Gastrocnemius medialis (tissue), 4 donors: ENCODE data around the gene MYH7B. TPM values are rescaled to one million over a fixed set of nuclear protein-coding genes. Genes with fewer than 3 reads are reported as not detected.

Source experiments
- ATAC-seq, 2 donors: fragments of 150-250 bp; one replicate each; pipeline ENCODE4 v1.9.1; 2016
- DNase-seq, 2 donors: peaks; one replicate each; pipeline ENCODE4 v3.0.0-alpha.2; 2019
- H3K27ac ChIP-seq, 4 donors: fragments of 200-600 bp; sonication (generic); 1 replicate in 1 of 4; 2 replicates in 3 of 4; pipeline ENCODE4 v1.5.1; 2016 to 2018; ENCODE audit warnings: mild to moderate bottlenecking in 2 of 4, moderate library complexity in 1 of 4
- H3K27me3 ChIP-seq, 3 donors: fragments of 200-600 bp; sonication (generic) in 2 of 3; 1 replicate in 1 of 3; 2 replicates in 2 of 3; pipeline versions ENCODE4 v1.5.1 to v1.6.0; 2016 to 2019; ENCODE audit warnings: mild to moderate bottlenecking in 1 of 3, moderate library complexity in 1 of 3
- H3K36me3 ChIP-seq, 2 donors: fragments of 200-600 bp; sonication (generic) in 1 of 2; one replicate each; pipeline ENCODE4 v1.5.1; 2017 to 2018
- H3K4me1 ChIP-seq, 2 donors: fragments of 200-600 bp; sonication (generic) in 1 of 2; one replicate each; pipeline ENCODE4 v1.5.1; 2016 to 2017; ENCODE audit warnings: mild to moderate bottlenecking in 2 of 2
- H3K4me3 ChIP-seq, 4 donors: fragments of 200-600 bp; sonication (generic) in 3 of 4; 1 replicate in 1 of 4; 2 replicates in 3 of 4; pipeline ENCODE4 v1.5.1; 2016 to 2019; ENCODE audit warnings: mild to moderate bottlenecking in 2 of 4
- H3K9me3 ChIP-seq, 3 donors: fragments of 200-600 bp; sonication (generic) in 2 of 3; 1 replicate in 1 of 3; 2 replicates in 2 of 3; pipeline ENCODE4 v1.5.1; 2016 to 2019
- CTCF ChIP-seq, 5 experiments: fragments of 450-650 bp in 3 of 5; fragments of 200-600 bp in 2 of 5; sonication (generic) in 2 of 5; IDR thresholded peaks in 4 of 5; conservative IDR thresholded peaks in 1 of 5; 1 replicate in 4 of 5; 2 replicates in 1 of 5; pipeline ENCODE4 v1.5.1; 2016 to 2019; ENCODE audit warnings: antibody characterized with exemption in 5 of 5, mild to moderate bottlenecking in 3 of 5, moderate library complexity in 3 of 5
- POLR2A ChIP-seq, 2 donors: fragments of 450-650 bp; IDR thresholded peaks; one replicate each; pipeline ENCODE4 v1.6.1; 2017; ENCODE audit warnings: antibody characterized with exemption in 2 of 2, mild to moderate bottlenecking in 2 of 2, moderate library complexity in 2 of 2
- in situ Hi-C, 4 donors: fragments of 200-750 bp; cut with MboI; loops; one replicate each; pipeline versions ENCODE4 v1.15.0 to v1.8.0; 2017; ENCODE audit warnings: low sequenced_read_pairs in 4 of 4
- intact Hi-C: fragments of 100-400 bp; cut with DNase I; formaldehyde crosslinking; loops from one replicate; pipeline ENCODE4 v1.15.1; 2023; ENCODE audit warnings: low total_unique reads
- total RNA-seq, 4 donors: library from RNA; depleted of rRNA; stranded (reverse); fragments of >200 nt; gene quantifications; one replicate each; pipeline versions ENCODE4 v1.1.0 to v1.2.3, GENCODE V29; 2016

Gene MYH7B
- total RNA-seq = 1 to 10 TPM; 1.6 to 8.5 (median 3.3) TPM

DNA sequence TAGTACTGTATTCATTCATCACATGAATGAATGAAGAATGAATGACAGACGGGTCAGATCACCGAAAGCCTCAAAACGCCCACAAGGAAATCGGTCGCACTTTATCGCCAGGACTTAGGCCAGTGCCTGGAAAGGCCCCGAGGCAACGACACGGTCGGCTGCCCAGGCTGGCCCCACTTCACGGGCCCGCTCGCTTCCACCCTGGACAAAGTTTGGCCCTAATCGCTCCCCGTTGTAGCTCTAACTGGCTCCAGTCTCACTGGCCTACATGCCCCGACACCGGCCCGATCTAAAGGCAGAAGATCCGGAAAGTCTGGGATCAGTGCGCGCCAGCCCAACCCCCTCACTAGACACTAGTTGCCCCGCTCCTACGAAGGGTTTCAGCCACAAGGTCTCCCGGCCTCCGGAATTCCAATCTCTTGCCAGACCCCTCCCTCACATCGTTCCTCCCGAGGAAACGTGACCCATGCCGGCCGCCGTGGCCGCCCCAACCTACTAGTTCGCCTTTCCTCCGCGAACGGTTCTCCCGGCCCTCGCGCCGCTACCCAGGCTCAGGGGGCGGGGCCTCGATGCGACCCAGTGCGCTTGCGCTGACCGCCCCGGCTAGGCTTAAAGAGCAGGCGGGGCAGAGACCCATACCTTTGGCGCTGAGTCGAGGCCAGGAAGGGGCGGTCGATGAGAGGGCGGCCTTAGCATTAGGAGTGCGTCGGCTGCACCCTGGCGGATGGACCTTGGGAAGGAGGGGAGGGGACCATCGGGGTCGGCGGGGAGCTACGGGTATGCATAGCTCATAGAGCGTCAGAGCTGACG lies at the start of gene MYH7B, which contains the start of gene GSS:
MYH7B (plus strand) TSS at position 638 of the 810 bp plus-strand sequence. CDS start 22,138 bp downstream, outside the sequence.
GSS (minus strand) TSS at position 576 of the 810 bp plus-strand sequence. CDS start 3,954 bp downstream, outside the sequence.
- intact Hi-C loops = loop anchor here (1.0 to 10.0 kb wide), 3 partner anchors 79 to 139 kb away; partner anchors contain the start of genes ACSS2 and TRPC4AP
- H3K27me3 ChIP-seq = no peaks in the 10 kb centered on the region
- H3K36me3 ChIP-seq = no peaks in the 10 kb centered on the region
- no peaks in the 10 kb centered on the region for H3K9me3 ChIP-seq
- in situ Hi-C loops = loop anchor here in 3 of 4 donors (5.0 kb wide), 1 partner anchor 83 kb away; the partner anchor contains the start of gene GGT7 (in 3 of the 3)
- peak within 1 kb of the TSS; percentile 83 to 98 (median 91) for H3K27ac ChIP-seq
- DNase-seq (peak; percentile 94 to 97), ATAC-seq (peak; percentile 80 to 88)
- H3K4me3 ChIP-seq = peak within 1 kb of the TSS; percentile 58 to 97 (median 80)
- H3K4me1 ChIP-seq = peaks cover 27 to 53% of the 10 kb centered on the region in 2 donors
- TF ChIP-seq CTCF (IDR thresholded peaks at IDR 0.05 in 4 of 5, conservative IDR thresholded peaks at IDR 0.05 in 1 of 5) = peak; percentile 53 to 74 (median 64)
- peak; percentile 79 to 91 for TF ChIP-seq POLR2A (IDR thresholded peaks at IDR 0.05)

GRCh38 chr20:34907616-34908469 lies 47.8 kb upstream of the MYH7B start:
- H3K4me3 ChIP-seq = no peak overlapping the region
- H3K36me3 ChIP-seq = no peaks in the 10 kb centered on the region
- H3K27ac ChIP-seq = peak overlapping the region; percentile 79 to 89 (median 87)
- in situ Hi-C loops (no loop called here), intact Hi-C loops (no loop called here)
- peak in 1 of 2 donors; percentile 16 for TF ChIP-seq POLR2A (IDR thresholded peaks at IDR 0.05)
- no peak for TF ChIP-seq CTCF (IDR thresholded peaks at IDR 0.05 in 4 of 5, conservative IDR thresholded peaks at IDR 0.05 in 1 of 5)
- DNase-seq (peak; percentile 56 to 69), ATAC-seq (peak; percentile 88 to 97)
- H3K4me1 ChIP-seq = peaks cover 35 to 41% of the 10 kb centered on the region in 2 donors
- H3K27me3 ChIP-seq = no peaks in the 10 kb centered on the region
- H3K9me3 ChIP-seq = no peaks in the 10 kb centered on the region

DNA sequence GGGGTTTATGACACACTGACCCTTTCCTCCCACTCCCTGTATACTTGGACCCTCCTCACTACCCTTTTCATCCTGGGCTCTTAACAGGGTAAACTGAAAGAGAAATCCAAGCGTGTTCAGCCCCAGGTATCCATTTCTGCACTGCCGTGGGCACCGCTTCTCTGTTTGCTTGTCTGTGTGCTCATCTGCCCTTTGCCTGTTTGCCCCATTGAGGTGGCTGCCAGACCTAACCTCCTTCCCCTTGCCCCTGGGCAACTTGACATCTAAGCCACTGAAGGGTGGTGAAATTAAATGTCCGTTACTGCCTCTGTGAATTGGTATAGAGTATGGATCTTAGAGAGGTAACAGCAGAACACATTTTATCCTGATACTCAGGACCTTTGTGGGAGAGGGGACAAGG lies 40.5 kb upstream of the MYH7B start:
- ATAC-seq = no peak

More for the DNA sequence above, 40.5 kb upstream of the MYH7B start:
- TF ChIP-seq POLR2A (IDR thresholded peaks at IDR 0.05) (no peak), CTCF (IDR thresholded peaks at IDR 0.05 in 4 of 5, conservative IDR thresholded peaks at IDR 0.05 in 1 of 5) (no peak)
- Histone ChIP-seq H3K4me3 (no peak overlapping the region), H3K36me3 (peaks cover 0 to 13% of the 10 kb centered on the region in 2 donors), H3K27ac (peak overlapping the region; percentile 29 to 65 (median 54)), H3K27me3 (no peaks in the 10 kb centered on the region), H3K9me3 (no peaks in the 10 kb centered on the region), H3K4me1 (peaks cover 27 to 33% of the 10 kb centered on the region in 2 donors)
- in situ Hi-C loops = no loop called here
- intact Hi-C loops = no loop called here
- no peak for DNase-seq
